ENCODE measurements around the gene NDE1.

Gene NDE1

GRCh38 chr16:15703029-15703736, 53.1 kb downstream of the NDE1 start:
- Histone ChIP-seq H3K79me2 (ENCODE audit: low read length) (0 out of 2 replicates have a peak, but pooled peaks cover 3% of the 10 kb centered on the region), H3K36me3 (replicated peaks; ENCODE audit: insufficient read depth, low read length) (peaks cover 3% of the 10 kb centered on the region), H3K4me2 (ENCODE audit: low read depth, low read length) (no peak overlapping the region), H3K9me2 (replicated peaks; ENCODE audit: insufficient read depth, low read length) (no peaks in the 10 kb centered on the region), H3K4me3 (ENCODE audit: low read length) (no peak overlapping the region), H2AFZ (ENCODE audit: low read length) (no peak overlapping the region), H3K4me1 (ENCODE audit: low read length) (no peaks in the 10 kb centered on the region), H3K9me3 (replicated peaks; ENCODE audit: insufficient read depth, low read length) (no peaks in the 10 kb centered on the region), H3K27ac (ENCODE audit: low read length) (no peak overlapping the region), H3F3A (ENCODE audit: insufficient read depth, low read length) (no peaks in the 10 kb centered on the region), H4K20me1 (ENCODE audit: insufficient read depth, low read length) (no peaks in the 10 kb centered on the region), H3K27me3 (replicated peaks; ENCODE audit: insufficient read depth, low read length) (no peaks in the 10 kb centered on the region), H3K9ac (ENCODE audit: low read length) (no peak overlapping the region)
- TF ChIP-seq EZH2 (optimal IDR thresholded peaks at IDR 0.05; ENCODE audit: low read depth, low read length) = no peak
- TF ChIP-seq CTCF (IDR thresholded peaks at IDR 0.05; ENCODE audit: low read length) = no peak
- no peak for TF ChIP-seq EZH2phosphoT487 (IDR thresholded peaks at IDR 0.05; ENCODE audit: low read length)
- no peak for DNase-seq

- H3K4me3 ChIP-seq (ENCODE audit: low read length) = no peak overlapping the region
- H3K9me2 ChIP-seq (replicated peaks; ENCODE audit: insufficient read depth, low read length) = no peaks in the 10 kb centered on the region
- H3K4me2 ChIP-seq (ENCODE audit: low read depth, low read length) = no peak overlapping the region
- no peaks in the 10 kb centered on the region for H3F3A ChIP-seq (ENCODE audit: insufficient read depth, low read length)
- H3K4me1 ChIP-seq (ENCODE audit: low read length) = no peaks in the 10 kb centered on the region
- H4K20me1 ChIP-seq (ENCODE audit: insufficient read depth, low read length) = no peaks in the 10 kb centered on the region
- DNase-seq = peak; percentile 26
- H3K27me3 ChIP-seq (replicated peaks; ENCODE audit: insufficient read depth, low read length) = no peaks in the 10 kb centered on the region
- no peak overlapping the region for H3K9ac ChIP-seq (ENCODE audit: low read length)
- TF ChIP-seq CTCF (IDR thresholded peaks at IDR 0.05; ENCODE audit: low read length) (peak; percentile 76), EZH2phosphoT487 (IDR thresholded peaks at IDR 0.05; ENCODE audit: low read length) (no peak)
- H2AFZ ChIP-seq (ENCODE audit: low read length) = no peak overlapping the region
- 0 out of 2 replicates have a peak, but pooled peaks cover 3% of the 10 kb centered on the region for H3K79me2 ChIP-seq (ENCODE audit: low read length)
- H3K27ac ChIP-seq (ENCODE audit: low read length) = no peak overlapping the region
- H3K36me3 ChIP-seq (replicated peaks; ENCODE audit: insufficient read depth, low read length) = peaks cover under 1% of the 10 kb centered on the region; the same call in 1 of the 2 replicates
- H3K9me3 ChIP-seq (replicated peaks; ENCODE audit: insufficient read depth, low read length) = no peaks in the 10 kb centered on the region
Observed at GRCh38 chr16:15704545-15704987, 54.5 kb downstream of the NDE1 start.

- Histone ChIP-seq H3K4me1 (ENCODE audit: low read length) (no peaks in the 10 kb centered on the region), H3K9me2 (replicated peaks; ENCODE audit: insufficient read depth, low read length) (no peaks in the 10 kb centered on the region), H3K27me3 (replicated peaks; ENCODE audit: insufficient read depth, low read length) (no peaks in the 10 kb centered on the region), H3K9me3 (replicated peaks; ENCODE audit: insufficient read depth, low read length) (no peaks in the 10 kb centered on the region), H3K4me3 (ENCODE audit: low read length) (no peak overlapping the region), H3K4me2 (ENCODE audit: low read depth, low read length) (no peak overlapping the region), H3K9ac (ENCODE audit: low read length) (no peak overlapping the region), H3F3A (ENCODE audit: insufficient read depth, low read length) (no peaks in the 10 kb centered on the region), H2AFZ (ENCODE audit: low read length) (no peak overlapping the region), H3K79me2 (ENCODE audit: low read length) (0 out of 2 replicates have a peak, but pooled peaks cover 6% of the 10 kb centered on the region), H4K20me1 (ENCODE audit: insufficient read depth, low read length) (no peaks in the 10 kb centered on the region), H3K27ac (ENCODE audit: low read length) (no peak overlapping the region), H3K36me3 (replicated peaks; ENCODE audit: insufficient read depth, low read length) (no peaks in the 10 kb centered on the region)
- DNase-seq = no peak
- TF ChIP-seq EZH2phosphoT487 (IDR thresholded peaks at IDR 0.05; ENCODE audit: low read length) (no peak), EZH2 (optimal IDR thresholded peaks at IDR 0.05; ENCODE audit: low read depth, low read length) (no peak), CTCF (IDR thresholded peaks at IDR 0.05; ENCODE audit: low read length) (no peak)
Observed at GRCh38 chr16:15705064-15705565, 55.1 kb downstream of the NDE1 start.
